H1 (cell line): ENCODE data around the gene RHOU. TPM values are rescaled to one million over a fixed set of nuclear protein-coding genes. Genes with fewer than 3 reads are reported as not detected.

Experiments used
- CHD1 ChIP-seq: IDR thresholded peaks from 2 replicates; pipeline ENCODE4 v1.6.1; 2012; ENCODE audit warnings: low read depth, low read length, improper control_type of control experiment
- CHD7 ChIP-seq: fragments of 300-600 bp; sonication (generic); IDR thresholded peaks from 2 replicates; pipeline ENCODE4 v1.7.1; 2012; ENCODE audit warnings: low read length, moderate library complexity, mild to moderate bottlenecking, inconsistent platforms; ENCODE audit not compliant: insufficient replicate concordance
- HDAC2 ChIP-seq, 2 experiments: fragments of 300-600 bp in 1 of 2; sonication (generic) in 1 of 2; IDR thresholded peaks; 2 replicates each; pipeline ENCODE4 v1.6.1; 2011 to 2012; ENCODE audit warnings: low read depth in 2 of 2, low read length in 2 of 2, mild to moderate bottlenecking in 2 of 2, moderate library complexity in 2 of 2, borderline replicate concordance in 1 of 2, inconsistent platforms in 1 of 2
- RNF2 ChIP-seq: fragments of 200-900, 300-1000 bp; sonication (generic); IDR thresholded peaks from 2 replicates; pipeline ENCODE4 v1.7.1; 2016; ENCODE audit warnings: borderline replicate concordance, low read depth, mild to moderate bottlenecking, antibody characterized with exemption, low read length; ENCODE audit not compliant: poor library complexity, severe bottlenecking; ENCODE audit errors: missing control alignments
- polyA plus RNA-seq, 7 experiments: library from polyadenylated mRNA; depleted of rRNA in 3 of 7; stranded (reverse) in 5 of 7; unstranded in 2 of 7; fragments of >200 nt in 5 of 7; fragments of 200-250 nt in 2 of 7; gene quantifications; 1 replicate in 5 of 7; 2 replicates in 1 of 7; 4 replicates in 1 of 7; pipeline versions ENCODE4 v1.2.1 to v1.2.3, GENCODE V29; 2011 to 2013; ENCODE audit warnings: missing spikeins in 2 of 7, mixed read lengths in 2 of 7
- total RNA-seq: library from RNA; stranded (reverse); fragmentation: NEBNext Ultra II Directional; extraction: Animal tissue kit (Norgen Biotek cat#: 25700); gene quantifications from 2 replicates; pipeline ENCODE4 v1.2.1, GENCODE V29; 2021

The RHOU gene
- total and polyA plus RNA-seq, 2 of the 8 experiments (the other 6 are each of a cell fraction or from before 2014, with no cell fraction given): 3.0 to 3.4 TPM

GRCh38 chr1:228786361-228787129, 51.3 kb downstream of the RHOU start (continued):
- TF ChIP-seq CHD7 (no peak), CHD1 (no peak), RNF2 (no peak), HDAC2 (IDR thresholded peaks at IDR 0.05; ENCODE audit: borderline replicate concordance in 1 of 2, low read depth in 2 of 2, low read length in 2 of 2) (no peak)
